ENCODE measurements around the gene STAG1.
"Not testable (repeated sequence)": the region's sequence is repeated elsewhere in the genome, so short reads cannot be mapped to it uniquely, and the experiment has no call there.

The STAG1 gene

DNA sequence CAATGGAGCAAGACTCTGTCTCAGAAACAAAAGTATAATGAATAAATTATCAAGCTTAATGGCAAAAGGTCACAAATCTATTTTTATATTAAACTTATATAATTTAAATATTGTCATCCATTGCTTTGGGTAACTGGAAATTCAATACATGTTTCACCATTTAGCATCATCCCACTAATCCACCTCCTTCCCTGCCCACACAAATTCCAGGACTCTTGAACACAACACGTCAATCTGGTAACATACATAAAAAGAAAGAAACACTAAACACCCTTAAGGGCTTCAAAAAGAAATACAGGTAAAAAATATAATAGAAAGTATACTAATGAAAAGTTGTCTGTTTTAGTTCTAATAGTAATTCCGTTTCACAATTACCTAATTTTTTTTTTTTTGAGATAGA lies 149.4 kb downstream of the STAG1 start:
- no peak for DNase-seq (ENCODE audit: low read depth in 2 of 2, low spot score in 1 of 2)

DNA sequence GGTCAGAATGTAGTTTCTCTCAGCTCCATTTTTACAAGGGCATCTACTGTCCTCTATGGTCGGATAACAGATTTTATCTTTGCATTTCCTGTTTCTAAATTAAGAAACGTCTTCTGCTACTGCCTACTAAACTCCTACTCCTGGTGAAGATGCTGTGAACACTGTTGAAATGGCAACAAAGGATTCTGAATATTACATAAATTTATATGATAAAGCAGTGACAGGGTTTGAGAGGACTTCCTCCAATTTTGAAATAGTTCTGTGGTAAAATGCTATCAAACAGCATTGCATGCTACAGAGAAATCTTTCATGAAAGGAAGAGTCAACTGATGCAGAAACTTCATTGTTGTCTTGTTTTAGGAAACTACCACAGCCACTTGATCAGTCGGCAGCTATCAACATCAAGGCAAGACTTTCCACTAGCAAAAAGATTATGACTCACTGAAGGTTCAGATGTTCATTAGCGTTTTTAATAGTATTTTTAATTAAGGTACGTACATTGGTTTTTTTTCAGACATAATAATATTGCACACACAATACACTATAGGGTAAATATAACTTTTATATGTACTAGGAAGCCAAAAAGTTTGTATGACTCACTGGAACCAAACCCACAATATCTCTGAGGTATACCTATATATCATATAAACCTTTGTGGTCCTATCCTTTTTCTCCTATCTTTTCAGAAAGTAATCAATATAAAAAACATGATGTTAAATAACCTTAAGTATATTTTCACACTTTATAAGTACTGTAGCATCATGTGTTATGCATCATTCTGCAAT lies 156.1 kb downstream of the STAG1 start:
- no peak for DNase-seq (ENCODE audit: low read depth in 2 of 2, low spot score in 1 of 2)

DNA sequence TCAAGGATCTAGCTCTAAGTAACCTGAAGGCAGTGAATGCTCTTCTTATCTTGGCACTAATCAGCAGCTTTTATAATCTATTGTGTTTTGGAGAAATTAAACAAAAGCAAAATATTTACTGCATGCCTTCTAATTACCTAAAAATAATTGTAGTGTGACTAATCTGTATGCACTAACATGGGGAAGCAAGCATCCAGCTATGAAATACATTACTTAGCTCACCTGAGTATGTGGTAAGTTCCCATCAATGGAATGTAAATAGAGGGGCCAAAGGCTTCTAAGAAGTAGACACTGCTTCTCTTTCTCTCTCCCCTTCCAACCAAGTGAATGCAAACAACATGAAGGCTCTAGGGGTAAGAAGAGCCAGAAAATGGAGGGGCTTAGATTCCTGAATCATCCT lies 165.6 kb downstream of the STAG1 start:
- DNase-seq (ENCODE audit: low read depth in 2 of 2, low spot score in 1 of 2): no peak

DNA sequence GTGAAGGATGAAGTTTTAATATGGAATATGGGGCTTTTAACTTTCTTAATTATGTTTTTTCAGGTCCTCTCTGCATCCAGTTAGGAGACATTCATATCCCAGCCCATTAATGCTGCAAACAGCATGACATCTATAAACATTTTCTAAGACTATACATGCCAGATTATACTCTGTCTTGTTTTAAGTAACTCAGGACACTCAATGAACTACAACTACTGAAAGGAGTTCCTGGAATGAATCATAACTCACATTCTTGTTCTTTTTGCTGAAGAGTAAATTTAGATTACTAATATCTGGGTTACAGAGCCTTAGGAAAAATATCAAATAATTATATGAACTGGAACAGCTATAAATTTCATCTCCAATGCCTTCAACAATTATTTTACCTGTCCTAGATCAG lies 167.4 kb downstream of the STAG1 start:
- no peak for DNase-seq (ENCODE audit: low read depth in 2 of 2, low spot score in 1 of 2)

DNA sequence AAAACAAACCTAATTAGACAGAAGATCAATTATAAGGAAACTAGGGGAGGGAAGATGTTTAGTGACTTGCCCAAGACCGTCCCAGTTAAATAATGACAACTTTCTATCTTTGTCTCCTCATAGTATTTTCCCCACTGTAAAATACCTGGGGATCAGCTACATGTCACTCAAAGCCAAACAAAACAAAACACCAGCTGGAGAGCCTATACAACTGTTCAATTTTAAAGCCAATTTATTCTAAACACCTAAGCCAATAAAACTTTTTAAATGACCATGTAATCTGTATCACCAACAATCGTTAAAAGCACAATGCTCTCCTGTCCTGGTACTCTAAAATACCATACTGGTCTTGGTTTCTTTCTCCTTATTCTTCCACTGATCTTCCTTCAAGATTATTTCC lies 168.4 kb downstream of the STAG1 start:
- no peak for DNase-seq (ENCODE audit: low read depth in 2 of 2, low spot score in 1 of 2)

DNA sequence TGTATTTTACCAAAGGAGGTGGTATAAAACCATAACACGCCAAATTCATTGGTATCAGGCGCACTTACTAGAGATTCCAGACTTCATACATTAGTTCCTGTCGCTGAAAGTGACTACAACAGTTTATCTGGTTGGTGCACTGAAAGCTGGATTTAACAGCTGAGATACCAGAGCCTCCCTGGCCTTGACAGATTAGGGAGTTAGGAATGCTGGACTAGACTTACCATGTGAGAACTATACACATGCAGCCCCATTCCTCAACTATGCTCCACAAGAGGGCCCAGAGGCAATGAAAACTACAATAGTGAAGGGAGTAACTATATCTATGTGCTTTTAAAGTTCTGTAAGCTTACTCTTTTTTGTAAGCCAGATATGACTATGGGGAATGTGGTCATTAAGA lies 174.4 kb downstream of the STAG1 start:
- DNase-seq (ENCODE audit: low read depth in 2 of 2, low spot score in 1 of 2): no peak

DNA sequence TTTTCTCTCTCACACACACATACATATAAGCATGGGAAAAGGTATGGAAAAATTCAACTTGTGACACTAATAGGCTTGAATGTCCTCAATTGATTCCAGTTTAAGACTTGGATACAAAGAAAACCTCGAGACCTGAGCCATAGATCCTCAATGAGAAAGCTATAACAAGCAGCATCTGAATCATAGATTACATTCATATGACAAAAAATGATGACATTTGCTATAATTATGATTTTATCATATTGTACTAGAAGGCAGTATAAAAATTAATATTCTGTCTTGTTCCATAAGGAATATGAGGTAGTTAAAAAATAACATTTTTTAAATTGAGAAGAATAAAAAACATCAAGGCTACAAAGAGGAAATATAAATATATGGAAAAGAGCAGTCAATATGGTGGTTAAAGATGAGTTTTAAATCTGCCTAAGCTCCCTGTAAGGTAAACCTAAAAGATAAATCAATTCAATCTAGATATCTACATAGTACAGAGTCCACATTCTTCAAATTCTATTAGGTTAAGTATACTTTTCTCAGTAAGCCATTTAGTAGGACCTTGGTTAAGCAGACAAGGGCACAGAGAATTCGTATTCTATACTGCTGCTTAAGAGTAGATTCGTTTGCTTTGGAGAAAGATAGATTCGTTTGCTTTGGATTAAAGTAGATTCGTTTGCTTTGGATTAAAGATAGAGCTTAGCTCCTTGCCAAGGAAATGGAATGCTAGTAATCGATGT lies 175.7 kb downstream of the STAG1 start:
- DNase-seq (ENCODE audit: low read depth in 2 of 2, low spot score in 1 of 2): no peak

DNA sequence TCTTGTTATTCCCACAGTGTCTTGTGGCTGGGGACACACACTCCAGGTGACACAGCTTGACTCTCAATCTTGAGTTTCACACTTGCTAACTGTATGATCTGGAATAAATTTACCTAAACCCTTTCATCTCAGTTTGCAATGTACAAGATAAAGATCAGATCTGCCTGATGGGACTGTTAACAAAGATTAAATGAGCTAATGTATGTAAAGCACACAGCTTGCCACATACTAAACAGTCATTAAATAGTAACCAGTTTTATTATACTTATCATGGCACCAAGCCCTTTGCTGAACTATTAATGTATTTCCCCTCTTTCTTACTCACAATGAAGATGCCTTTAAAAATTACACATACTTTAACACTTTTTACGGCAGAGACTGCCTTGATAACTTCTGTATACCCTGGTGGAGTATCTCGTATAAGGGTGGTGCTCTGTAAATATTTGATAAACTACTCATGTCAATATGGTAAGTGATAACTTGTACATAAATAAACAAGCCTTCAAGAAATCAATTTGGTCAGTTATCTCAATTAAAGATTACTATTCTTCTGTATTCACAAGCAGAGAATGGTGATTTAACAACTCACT lies 184.5 kb downstream of the STAG1 start:
- no peak for DNase-seq (ENCODE audit: low read depth in 2 of 2, low spot score in 1 of 2)

DNA sequence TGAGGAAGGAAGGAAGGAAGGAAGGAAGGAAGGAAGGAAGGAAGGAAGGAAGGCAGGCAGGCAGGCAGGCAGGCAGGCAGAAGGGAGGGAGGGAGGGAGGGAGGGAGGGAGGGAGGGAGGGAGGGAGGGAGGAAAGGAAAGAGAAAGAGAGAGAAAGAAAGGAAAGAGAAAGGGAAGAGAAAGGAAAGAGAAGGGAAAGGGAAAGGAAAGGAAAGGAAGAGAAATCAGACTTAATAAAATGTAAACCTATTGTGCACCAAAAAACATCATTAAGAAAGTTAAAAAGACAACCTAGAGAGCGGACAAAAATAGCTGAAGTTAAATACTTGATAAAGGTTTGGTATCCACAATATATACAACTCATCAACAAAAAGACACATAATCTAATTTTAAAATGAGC lies 187.2 kb downstream of the STAG1 start:
- not testable (repeated sequence) for DNase-seq (ENCODE audit: low read depth in 2 of 2, low spot score in 1 of 2)

DNA sequence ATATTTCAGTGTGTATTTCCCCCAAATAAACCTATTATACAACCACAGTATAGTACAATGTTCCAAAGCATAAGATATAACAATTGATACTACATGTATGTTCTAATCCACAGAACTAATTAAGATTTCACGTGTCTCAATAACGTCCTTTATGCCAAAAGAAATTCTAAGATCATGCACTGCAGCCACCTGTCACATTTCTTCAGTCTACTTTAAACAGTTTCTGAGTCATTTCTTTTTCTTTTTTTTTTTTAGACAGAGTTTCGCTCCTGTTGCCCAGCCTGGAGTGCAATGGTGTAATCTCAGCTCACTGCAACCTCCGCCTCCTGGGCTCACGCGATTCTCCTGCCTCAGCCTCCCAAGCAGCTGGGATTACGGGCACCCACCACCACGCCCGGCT lies 190.2 kb downstream of the STAG1 start:
- no peak for DNase-seq (ENCODE audit: low read depth in 2 of 2, low spot score in 1 of 2)

DNA sequence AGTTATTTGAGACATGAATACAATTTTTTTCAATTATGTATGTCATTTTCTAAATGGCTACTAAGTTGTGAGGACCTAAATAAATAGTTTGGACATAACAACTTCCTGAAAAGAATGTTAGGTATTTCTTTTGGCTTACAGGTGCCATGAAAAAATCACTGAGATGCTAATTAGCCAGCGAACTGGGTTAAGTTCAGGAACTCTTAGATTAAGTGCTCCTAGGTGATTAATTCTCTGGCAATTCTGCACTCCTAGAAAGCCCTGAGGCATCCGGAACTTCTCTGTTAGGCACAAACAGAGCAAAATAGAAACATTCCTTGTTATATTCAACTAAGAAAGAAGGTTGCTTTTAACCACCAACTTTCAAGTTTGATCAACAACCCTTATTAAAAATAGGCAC lies 192.3 kb downstream of the STAG1 start:
- DNase-seq (ENCODE audit: low read depth in 2 of 2, low spot score in 1 of 2): no peak

DNA sequence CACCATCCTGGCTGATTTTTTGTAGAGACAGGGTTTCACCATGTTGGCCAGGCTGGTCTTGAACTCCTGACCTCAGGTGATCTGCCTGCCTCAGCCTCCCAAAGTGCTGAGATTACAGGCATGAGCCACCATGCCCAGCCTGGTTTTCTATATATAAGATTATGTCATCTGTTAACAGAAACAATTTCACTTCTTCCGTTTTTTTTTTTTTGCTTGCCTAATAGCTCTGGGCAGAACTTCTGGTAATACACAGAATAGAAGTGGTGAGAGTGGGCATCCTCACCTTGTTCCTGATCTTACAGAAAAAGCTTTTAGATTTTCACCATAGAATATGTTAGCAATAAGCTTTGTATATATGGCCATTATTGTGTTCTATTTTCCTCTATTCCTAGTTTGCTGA lies 202.7 kb downstream of the STAG1 start:
- not testable (repeated sequence) for DNase-seq (ENCODE audit: low read depth in 2 of 2, low spot score in 1 of 2)

DNA sequence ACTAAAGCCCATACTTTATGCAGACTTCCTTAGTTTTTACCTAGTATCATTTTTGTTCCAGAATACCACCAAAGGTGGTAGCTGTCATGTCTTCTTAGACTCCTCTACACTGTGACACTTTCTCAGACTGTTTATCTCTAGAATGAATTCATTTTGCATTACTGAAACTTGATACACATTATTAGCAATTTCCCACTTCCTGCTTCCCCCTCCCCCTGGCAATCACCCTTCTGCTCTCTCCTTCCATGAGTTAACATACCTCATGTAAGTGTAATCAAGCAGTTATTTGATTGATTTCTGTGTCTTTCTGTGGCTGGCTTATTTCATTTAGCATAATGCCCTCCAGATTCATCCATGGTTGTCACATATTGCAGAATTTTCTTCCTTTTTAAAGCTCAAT lies 204.9 kb downstream of the STAG1 start:
- no peak for DNase-seq (ENCODE audit: low read depth in 2 of 2, low spot score in 1 of 2)

DNA sequence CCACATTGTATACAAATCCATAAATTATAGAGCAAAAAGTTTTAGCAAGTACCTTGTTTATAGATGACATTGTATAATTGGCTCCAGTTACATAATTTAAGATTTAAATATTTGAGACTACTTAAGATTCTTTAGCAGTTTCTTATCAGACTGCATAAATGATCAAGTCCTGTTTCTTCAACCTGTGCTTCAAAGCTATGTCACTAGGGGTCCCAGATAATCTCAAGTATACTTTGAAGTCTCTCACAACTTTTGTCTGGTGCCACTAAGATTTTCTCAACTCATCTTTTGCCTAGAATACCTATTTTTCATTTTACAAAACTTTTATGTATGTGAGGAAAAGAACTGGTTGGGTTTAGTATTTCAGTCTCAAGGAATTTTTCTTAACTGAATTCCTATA lies 205.5 kb downstream of the STAG1 start:
- no peak for DNase-seq (ENCODE audit: low read depth in 2 of 2, low spot score in 1 of 2)

DNA sequence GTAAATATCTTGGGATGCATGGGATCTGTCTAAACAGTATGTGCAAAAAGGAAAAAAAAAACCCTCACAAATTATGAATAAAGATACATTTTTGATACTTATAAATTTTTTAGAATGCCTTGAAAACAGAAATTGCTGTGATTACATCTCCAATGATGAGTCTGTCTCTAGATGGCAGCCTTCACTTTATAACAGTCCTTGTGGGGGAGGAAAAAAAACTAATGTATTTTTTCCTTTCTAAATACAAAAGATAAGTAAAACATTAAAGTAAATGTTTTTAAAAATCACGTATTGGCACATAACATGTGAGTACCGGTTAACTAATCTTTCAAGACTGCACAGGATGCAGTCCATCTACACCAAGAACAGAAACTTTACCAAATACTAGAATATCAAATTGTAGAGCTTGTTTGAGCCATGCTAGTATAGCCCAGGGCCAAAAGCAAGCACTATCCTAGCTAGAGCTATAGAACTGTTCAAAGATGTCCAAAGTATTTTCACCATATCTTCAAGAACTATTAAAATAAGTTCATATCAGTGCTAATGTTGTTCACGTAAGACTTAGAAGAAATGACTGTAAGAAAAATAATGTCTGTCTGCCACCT lies 206.4 kb downstream of the STAG1 start:
- DNase-seq (ENCODE audit: low read depth in 2 of 2, low spot score in 1 of 2): no peak

DNA sequence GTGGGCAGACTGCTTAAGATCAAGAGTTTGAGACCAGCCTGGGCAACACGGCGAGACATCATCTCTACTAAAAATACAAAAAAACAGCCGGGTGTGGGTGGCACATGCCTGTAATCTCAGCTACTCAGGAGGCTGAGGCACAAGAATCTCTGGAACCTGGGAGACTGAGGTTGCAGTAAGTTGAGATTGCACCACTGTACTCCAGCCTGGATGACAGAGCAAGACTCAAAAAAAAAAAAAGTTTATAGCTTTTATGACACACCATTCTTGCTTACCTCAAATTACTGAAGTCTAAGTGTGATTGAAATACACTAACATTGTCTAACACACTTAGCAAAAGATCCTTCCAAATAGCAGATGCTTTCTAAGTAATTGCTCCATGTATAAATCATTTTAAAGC lies 207.6 kb downstream of the STAG1 start:
- DNase-seq (ENCODE audit: low read depth in 2 of 2, low spot score in 1 of 2): no peak

DNA sequence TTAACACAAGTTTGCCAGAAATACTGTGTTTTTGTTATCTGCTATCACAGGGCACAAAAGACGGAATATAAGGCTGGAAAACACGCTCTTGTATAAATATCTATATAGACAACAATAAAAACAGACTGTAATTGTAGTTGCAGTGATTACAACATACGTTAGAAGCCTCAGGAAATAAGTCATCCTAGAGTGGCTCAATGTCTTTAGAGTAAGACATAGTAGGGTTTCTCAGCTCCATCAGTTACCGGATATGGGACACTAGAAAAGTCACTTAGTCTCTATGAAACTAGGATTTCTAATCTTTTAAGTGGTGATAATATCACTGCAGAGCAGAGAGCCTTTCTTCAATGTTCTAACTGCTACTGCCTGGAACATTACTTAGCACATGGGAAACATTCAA lies 208.8 kb downstream of the STAG1 start:
- no peak for DNase-seq (ENCODE audit: low read depth in 2 of 2, low spot score in 1 of 2)

DNA sequence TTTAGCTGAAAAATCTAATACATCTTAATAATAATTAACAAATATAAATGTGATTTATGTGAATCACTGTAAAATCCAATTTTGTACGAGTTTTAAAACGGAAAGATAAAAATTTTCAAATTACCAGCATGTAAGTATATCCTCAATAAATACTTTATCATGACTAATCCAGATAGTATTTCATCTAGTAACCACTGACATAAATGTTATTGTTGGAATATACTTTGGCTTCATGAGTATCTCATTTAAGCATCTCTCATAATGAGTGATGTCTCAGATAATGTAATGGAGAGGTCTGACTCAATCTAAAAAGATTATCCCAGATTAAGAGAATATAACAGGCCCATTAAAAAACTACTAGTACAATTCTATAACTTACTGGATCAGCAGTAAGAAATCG lies 216.3 kb downstream of the STAG1 start:
- no peak for DNase-seq (ENCODE audit: low read depth in 2 of 2, low spot score in 1 of 2)

DNA sequence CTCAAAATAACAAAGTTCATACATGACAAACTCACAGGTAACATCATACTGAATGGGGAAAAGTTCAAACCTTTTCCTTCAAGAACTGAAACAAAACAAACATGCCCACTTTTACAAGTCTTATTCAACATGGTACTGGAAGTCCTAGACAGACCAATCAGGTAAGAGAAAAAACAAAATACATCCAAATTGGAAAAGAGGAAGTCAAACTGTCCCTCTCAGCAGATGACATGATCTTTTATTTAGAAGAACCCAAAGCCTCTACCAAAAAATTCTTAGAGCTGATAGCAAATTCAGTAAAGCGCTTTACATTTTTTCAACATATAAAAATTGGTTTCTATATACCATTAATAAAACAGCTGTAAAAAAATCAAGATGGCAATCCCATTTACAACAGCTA lies 219.4 kb downstream of the STAG1 start:
- DNase-seq (ENCODE audit: low read depth in 2 of 2, low spot score in 1 of 2): no peak

DNA sequence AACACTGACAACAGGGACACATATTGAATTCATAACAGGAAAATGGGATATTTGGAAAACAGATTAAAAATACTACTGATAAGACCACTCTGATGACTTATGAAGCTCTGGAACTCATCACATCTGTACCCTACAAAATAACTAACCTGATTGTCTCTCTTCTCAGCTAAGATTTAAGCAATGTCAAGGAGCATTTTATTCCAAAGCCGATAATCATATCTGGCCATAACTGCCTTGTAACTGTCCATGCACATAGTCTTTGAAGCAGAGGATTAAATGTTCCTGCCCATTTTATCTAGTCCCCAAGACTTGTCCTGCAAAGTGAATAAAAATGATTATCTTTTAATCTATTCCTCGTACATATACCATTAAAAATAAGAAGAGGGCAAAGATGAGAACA lies 234.1 kb downstream of the STAG1 start:
- no peak for DNase-seq (ENCODE audit: low read depth in 2 of 2, low spot score in 1 of 2)

DNA sequence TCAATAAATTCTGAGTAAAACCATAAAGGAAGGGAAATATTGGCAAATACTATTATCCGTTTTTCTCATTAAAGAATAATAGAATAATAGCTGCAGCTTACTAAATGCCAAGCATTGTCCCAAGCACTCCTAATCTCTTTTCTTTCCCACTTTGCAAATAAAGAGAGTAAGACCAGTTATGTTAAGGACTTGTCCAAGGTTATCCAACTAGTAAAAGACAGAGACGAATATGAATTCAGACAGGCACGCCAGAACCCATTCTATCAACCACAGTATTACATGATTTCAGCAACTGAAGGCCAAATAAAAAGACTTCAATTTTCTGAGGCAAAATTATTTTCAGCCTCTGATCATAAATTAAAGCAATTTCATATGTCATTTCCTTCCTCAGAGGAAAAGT lies 235.5 kb downstream of the STAG1 start:
- DNase-seq (ENCODE audit: low read depth in 2 of 2, low spot score in 1 of 2): no peak

DNA sequence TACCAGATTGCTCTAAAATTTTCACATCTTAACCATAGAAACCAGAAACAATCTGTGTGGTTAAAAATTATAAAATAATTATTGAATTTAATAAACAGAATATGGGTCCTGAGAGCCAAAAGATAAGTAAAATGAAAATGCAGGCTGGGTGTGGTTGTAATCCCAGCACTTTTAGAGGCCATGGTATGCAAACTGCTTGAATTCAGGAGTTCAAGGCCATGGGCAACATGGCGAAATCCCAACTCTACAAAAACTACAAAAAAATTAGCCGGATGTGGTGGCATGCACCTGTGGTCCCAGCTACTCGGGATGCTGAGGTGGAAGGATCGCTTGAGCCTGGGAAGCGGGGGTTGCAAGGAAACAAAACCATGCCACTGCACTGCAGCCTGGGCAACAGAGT lies 236.1 kb downstream of the STAG1 start:
- no peak for DNase-seq (ENCODE audit: low read depth in 2 of 2, low spot score in 1 of 2)

Data from stimulated activated CD8-positive, alpha-beta memory T cell treated with anti-CD3 and anti-CD28 coated beads, Interleukin-4, amount 100 ng/mL, for 1 hour (primary cell).